K562 (cell line): Measurements from ENCODE around the gene LHX3.

Experiments used
- HBP1 ChIP-seq: fragments of 450-650 bp; formaldehyde crosslinking; IDR thresholded peaks from 2 replicates; pipeline ENCODE4 v1.4.0; 2022; ENCODE audit warnings: missing genetic modification characterization
- HCFC1 ChIP-seq: IDR thresholded peaks from 2 replicates; pipeline ENCODE4 v1.6.1; 2012; ENCODE audit warnings: low read depth, low read length, improper control_type of control experiment
- NFIC ChIP-seq: fragments of 450-650 bp; IDR thresholded peaks from 2 replicates; pipeline ENCODE4 v1.6.1; 2017; ENCODE audit warnings: mild to moderate bottlenecking, inconsistent platforms
- RFX1 ChIP-seq: fragments of 450-650 bp; IDR thresholded peaks from 2 replicates; pipeline ENCODE4 v1.6.1; 2016; ENCODE audit warnings: mild to moderate bottlenecking, moderate library complexity
- ZNF324 ChIP-seq: fragments of 250-450 bp; sonication (Bioruptor Pico); IDR thresholded peaks from 2 replicates; pipeline ENCODE4 v1.4.0; 2020; ENCODE audit warnings: mild to moderate bottlenecking

- TF ChIP-seq NFIC (no peak), RFX1 (no peak), ZNF324 (no peak), HBP1 (CRISPR knock-in tag) (no peak), HCFC1 (no peak)
Observed at GRCh38 chr9:136249877-136250559, 45.1 kb upstream of the LHX3 start.
